Hematopoietic multipotent progenitor cell (in vitro differentiated cells): ENCODE measurements around the gene LRIT1. TPM values are rescaled to one million over a fixed set of nuclear protein-coding genes. Genes with fewer than 3 reads are reported as not detected.
"Not testable (repeated sequence)": the region's sequence is repeated elsewhere in the genome, so short reads cannot be mapped to it uniquely, and the experiment has no call there.

Experiments
- DNase-seq, 3 donors: peaks; one replicate each; pipeline ENCODE4 v3.0.0-alpha.2; 2011 to 2015; ENCODE audit warnings: low read depth in 2 of 3, low spot score in 2 of 3
- total RNA-seq: library from RNA; depleted of rRNA; stranded (reverse); fragments of >200 nt; gene quantifications from one replicate; pipeline ENCODE4 v1.2.3, GENCODE V29; 2012

The LRIT1 gene
- not detected for total RNA-seq

GRCh38 chr10:84241185-84241790, at the start of gene LRIT1:
Gene LRIT1 (minus strand): TSS chr10:84241546. CDS start chr10:84241439, 107 bp downstream.
- DNase-seq: no peak

GRCh38 chr10:84290235-84290634, 48.9 kb upstream of the LRIT1 start:
- no peak for DNase-seq

GRCh38 chr10:84289521-84290200, 48.3 kb upstream of the LRIT1 start:
- DNase-seq: no peak

- DNase-seq: no peak
Measured at GRCh38 chr10:84288151-84288550, 46.8 kb upstream of the LRIT1 start.

GRCh38 chr10:84286695-84287094, 45.3 kb upstream of the LRIT1 start:
- DNase-seq: no peak

- not testable (repeated sequence) for DNase-seq
Measured at GRCh38 chr10:84279876-84280475, 38.6 kb upstream of the LRIT1 start.

- no peak for DNase-seq
Measured at GRCh38 chr10:84270708-84271107, 29.4 kb upstream of the LRIT1 start.

GRCh38 chr10:84269773-84270172, 28.4 kb upstream of the LRIT1 start:
- DNase-seq: no peak

GRCh38 chr10:84269162-84269561, 27.8 kb upstream of the LRIT1 start:
- DNase-seq: no peak

- peak; percentile 23 to 66 (median 54) for DNase-seq
Measured at GRCh38 chr10:84267503-84268126, 26.3 kb upstream of the LRIT1 start.

- no peak for DNase-seq
Measured at GRCh38 chr10:84265418-84265817, 24.1 kb upstream of the LRIT1 start.

- DNase-seq: peak; percentile 45 to 68 (median 49)
Measured at GRCh38 chr10:84264611-84265141, 23.3 kb upstream of the LRIT1 start.

GRCh38 chr10:84263716-84264115, 22.4 kb upstream of the LRIT1 start:
- no peak for DNase-seq

- no peak for DNase-seq
Measured at GRCh38 chr10:84262190-84262956, 21.0 kb upstream of the LRIT1 start.

- DNase-seq: no peak
Measured at GRCh38 chr10:84261236-84261915, 20.0 kb upstream of the LRIT1 start.

GRCh38 chr10:84258034-84258695, 16.8 kb upstream of the LRIT1 start:
- peak in 1 of 3 donors; percentile 9 for DNase-seq

- no peak for DNase-seq
Measured at GRCh38 chr10:84257343-84258020, 16.1 kb upstream of the LRIT1 start.

GRCh38 chr10:84256510-84257342, 15.4 kb upstream of the LRIT1 start:
- peak; percentile 5 to 55 (median 39) for DNase-seq
